ENCODE measurements around the gene SIX3.

DNA sequence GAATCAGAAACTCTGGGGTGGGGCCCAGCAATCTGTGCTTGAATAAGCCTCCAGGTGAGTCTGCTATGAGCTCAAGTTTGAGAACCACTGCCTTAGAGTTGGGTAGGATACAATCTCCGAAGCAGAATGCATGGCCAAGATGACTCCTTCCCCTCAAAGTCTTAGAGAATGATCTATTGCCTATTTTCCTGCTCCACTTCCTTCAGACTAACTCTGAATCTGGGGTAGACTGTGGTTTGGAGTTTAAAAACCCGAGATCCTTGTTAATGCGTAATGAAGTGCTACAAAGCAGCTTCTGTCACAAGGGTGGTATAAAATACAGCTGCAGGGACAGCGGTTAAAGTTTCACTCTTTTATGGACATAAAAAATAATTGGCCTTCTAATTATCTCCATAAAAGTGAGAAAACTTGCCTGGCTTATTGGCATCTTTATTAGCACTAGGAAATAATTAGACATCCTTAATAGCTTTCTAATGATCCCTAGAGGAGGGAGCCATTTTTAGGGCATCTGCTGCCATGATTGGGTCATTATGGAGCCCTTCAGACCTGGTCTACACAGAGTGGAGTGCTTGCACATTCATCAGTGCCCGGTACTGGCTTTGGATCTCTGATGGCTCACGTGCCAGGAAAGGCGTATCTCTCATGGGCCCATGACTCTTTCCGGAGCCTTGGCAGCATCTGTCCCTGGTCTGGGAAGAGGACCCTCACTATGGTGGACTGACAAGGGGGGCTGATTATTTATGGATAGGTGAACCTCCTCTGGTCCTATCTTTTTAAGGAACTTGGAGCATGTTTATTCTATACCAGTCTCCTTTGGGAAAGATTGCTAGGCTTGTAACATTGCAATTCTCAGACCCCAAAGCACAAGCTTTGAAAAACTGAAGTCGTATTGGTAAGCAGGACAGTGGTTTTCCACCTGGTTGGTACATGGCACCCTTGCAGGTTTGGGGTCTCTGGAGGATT, 39.5 kb downstream of the SIX3 start:
- TF ChIP-seq, protein P1, sequence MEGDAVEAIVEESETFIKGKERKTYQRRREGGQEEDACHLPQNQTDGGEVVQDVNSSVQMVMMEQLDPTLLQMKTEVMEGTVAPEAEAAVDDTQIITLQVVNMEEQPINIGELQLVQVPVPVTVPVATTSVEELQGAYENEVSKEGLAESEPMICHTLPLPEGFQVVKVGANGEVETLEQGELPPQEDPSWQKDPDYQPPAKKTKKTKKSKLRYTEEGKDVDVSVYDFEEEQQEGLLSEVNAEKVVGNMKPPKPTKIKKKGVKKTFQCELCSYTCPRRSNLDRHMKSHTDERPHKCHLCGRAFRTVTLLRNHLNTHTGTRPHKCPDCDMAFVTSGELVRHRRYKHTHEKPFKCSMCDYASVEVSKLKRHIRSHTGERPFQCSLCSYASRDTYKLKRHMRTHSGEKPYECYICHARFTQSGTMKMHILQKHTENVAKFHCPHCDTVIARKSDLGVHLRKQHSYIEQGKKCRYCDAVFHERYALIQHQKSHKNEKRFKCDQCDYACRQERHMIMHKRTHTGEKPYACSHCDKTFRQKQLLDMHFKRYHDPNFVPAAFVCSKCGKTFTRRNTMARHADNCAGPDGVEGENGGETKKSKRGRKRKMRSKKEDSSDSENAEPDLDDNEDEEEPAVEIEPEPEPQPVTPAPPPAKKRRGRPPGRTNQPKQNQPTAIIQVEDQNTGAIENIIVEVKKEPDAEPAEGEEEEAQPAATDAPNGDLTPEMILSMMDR (IDR thresholded peaks at IDR 0.05; ENCODE audit: low read depth, low read length) = no peak
- TF ChIP-seq EZH2phosphoT487 (IDR thresholded peaks at IDR 0.05; ENCODE audit: low read depth) = no peak

Data from OCI-LY3 (cell line).